Measurements from ENCODE around the gene CACHD1.

CACHD1 gene

GRCh38 chr1:64523413-64524337 is 53.7 kb downstream of the CACHD1 start:
- no peak for DNase-seq (ENCODE audit: low read depth, low spot score)

- no peak for DNase-seq (ENCODE audit: low read depth, low spot score)
These were observed 54.7 kb downstream of the CACHD1 start for GRCh38 chr1:64524614-64525013.

- DNase-seq (ENCODE audit: low read depth, low spot score): no peak
These were observed 55.3 kb downstream of the CACHD1 start for GRCh38 chr1:64525116-64525686.

- no peak for DNase-seq (ENCODE audit: low read depth, low spot score)
These were observed 56.4 kb downstream of the CACHD1 start for GRCh38 chr1:64526312-64526711.

- no peak for DNase-seq (ENCODE audit: low read depth, low spot score)
These were observed 57.2 kb downstream of the CACHD1 start for GRCh38 chr1:64527165-64527564.

- no peak for DNase-seq (ENCODE audit: low read depth, low spot score)
These were observed 57.9 kb downstream of the CACHD1 start for GRCh38 chr1:64527786-64528185.

GRCh38 chr1:64530969-64531692 is 61.2 kb downstream of the CACHD1 start:
- no peak for DNase-seq (ENCODE audit: low read depth, low spot score)

- no peak for DNase-seq (ENCODE audit: low read depth, low spot score)
These were observed 62.7 kb downstream of the CACHD1 start for GRCh38 chr1:64532646-64533045.

- DNase-seq (ENCODE audit: low read depth, low spot score): no peak
These were observed 66.3 kb downstream of the CACHD1 start for GRCh38 chr1:64535938-64536835.

- no peak for DNase-seq (ENCODE audit: low read depth, low spot score)
These were observed 67.0 kb downstream of the CACHD1 start for GRCh38 chr1:64536836-64537490.

- no peak for DNase-seq (ENCODE audit: low read depth, low spot score)
These were observed 68.0 kb downstream of the CACHD1 start for GRCh38 chr1:64537942-64538341.

- no peak for DNase-seq (ENCODE audit: low read depth, low spot score)
These were observed 68.5 kb downstream of the CACHD1 start for GRCh38 chr1:64538389-64538788.

GRCh38 chr1:64539289-64539688 is 69.4 kb downstream of the CACHD1 start:
- DNase-seq (ENCODE audit: low read depth, low spot score): no peak

GRCh38 chr1:64539781-64540218 is 69.9 kb downstream of the CACHD1 start:
- DNase-seq (ENCODE audit: low read depth, low spot score): no peak

- no peak for DNase-seq (ENCODE audit: low read depth, low spot score)
These were observed 70.4 kb downstream of the CACHD1 start for GRCh38 chr1:64540265-64540791.

- no peak for DNase-seq (ENCODE audit: low read depth, low spot score)
These were observed 72.2 kb downstream of the CACHD1 start for GRCh38 chr1:64542118-64542517.

GRCh38 chr1:64543831-64544230 is 73.9 kb downstream of the CACHD1 start:
- no peak for DNase-seq (ENCODE audit: low read depth, low spot score)

- no peak for DNase-seq (ENCODE audit: low read depth, low spot score)
These were observed 75.4 kb downstream of the CACHD1 start for GRCh38 chr1:64545118-64545843.

- DNase-seq (ENCODE audit: low read depth, low spot score): no peak
These were observed 76.1 kb downstream of the CACHD1 start for GRCh38 chr1:64546013-64546412.
